HepG2 (cell line): ENCODE data around the gene ABHD2. TPM values are rescaled to one million over a fixed set of nuclear protein-coding genes. Genes with fewer than 3 reads are reported as not detected.

ENCODE experiments used
- ATAC-seq: fragments of 200-7000 bp; cut with Tn5 transposase; 3 replicates; pipeline ENCODE4 v1.9.1; 2020; ENCODE audit warnings: mild to moderate bottlenecking, moderate library complexity
- BruUV-seq: library from RNA; stranded (reverse); fragments of 400-500 nt; replicated peaks from 2 replicates; lab custom pipeline; 2021; lab: Mats Ljungman, UMichigan
- CTCF ChIA-PET: fragments of 300-600 bp; formaldehyde crosslinking; extraction: SDS; loops from one replicate; lab custom pipeline; 2021; ENCODE audit warnings: low total read pairs, inconsistent platforms, low intra/inter-chr PET ratio; lab: Yijun Ruan, JAX
- POLR2A ChIA-PET: fragments of 350-600 bp; sonication (Branson Sonifier 250); formaldehyde crosslinking; loops from one replicate; lab custom pipeline; 2020; ENCODE audit warnings: antibody characterized with exemption, inconsistent platforms; lab: Yijun Ruan, JAX
- DNase-seq: peaks from one replicate; pipeline ENCODE4 v3.0.0-alpha.2; 2015; ENCODE audit warnings: low spot score
- FAIRE-seq: peaks from 3 replicates; lab custom pipeline; 2011; peaks lifted over from hg19 to GRCh38; lab: Jason Lieb, UNC
- H2AFZ ChIP-seq: one replicate; pipeline ENCODE4 v1.6.1; 2011; ENCODE audit warnings: low read length, inconsistent platforms
- H3K27ac ChIP-seq: fragments of 300-600 bp; 3 replicates; pipeline ENCODE4 v1.8.0; 2011; ENCODE audit warnings: mixed run types, mild to moderate bottlenecking, mixed read lengths, low read length, inconsistent platforms; ENCODE audit not compliant: insufficient read depth; ENCODE audit errors: extremely low read length
- H3K27me3 ChIP-seq, 2 experiments: fragments of 200-600 bp in 1 of 2; 2 replicates in 1 of 2; 3 replicates in 1 of 2; pipeline versions ENCODE4 v1.6.0 to v1.8.0; 2011; ENCODE audit warnings: low read length in 2 of 2, mild to moderate bottlenecking in 2 of 2, moderate library complexity in 2 of 2, inconsistent platforms in 1 of 2; ENCODE audit not compliant: insufficient read depth in 2 of 2, control insufficient read depth in 1 of 2
- H3K36me3 ChIP-seq, 2 experiments: fragments of 200-600 bp in 1 of 2; replicated peaks in 1 of 2; 2 replicates in 1 of 2; 3 replicates in 1 of 2; pipeline versions ENCODE4 v1.5.1 to v1.8.0; 2011; ENCODE audit warnings: low read length in 2 of 2, inconsistent platforms in 1 of 2; ENCODE audit not compliant: insufficient read depth in 2 of 2, control insufficient read depth in 1 of 2
- H3K4me1 ChIP-seq: 2 replicates; pipeline ENCODE4 v1.5.1; 2012; ENCODE audit warnings: low read length, inconsistent platforms; ENCODE audit not compliant: insufficient read depth
- H3K4me2 ChIP-seq: 2 replicates; pipeline ENCODE4 v1.6.0; 2011; ENCODE audit warnings: low read depth, low read length, inconsistent platforms
- H3K4me3 ChIP-seq, 3 experiments: fragments of 200-600 bp in 1 of 3; sonication (generic), shearing (Covaris generic) in 1 of 3; replicated peaks in 1 of 3; 2 replicates each; pipeline ENCODE4 v1.5.1; 2011 to 2016; ENCODE audit warnings: low read length in 3 of 3, inconsistent platforms in 2 of 3, low read depth in 2 of 3, mild to moderate bottlenecking in 2 of 3, control low read depth in 1 of 3, mixed read lengths in 1 of 3; ENCODE audit not compliant: insufficient read depth in 1 of 3
- H3K79me2 ChIP-seq: one replicate; pipeline ENCODE4 v1.6.1; 2011; ENCODE audit warnings: low read length, inconsistent platforms; ENCODE audit not compliant: insufficient read depth
- H3K9ac ChIP-seq: 2 replicates; pipeline ENCODE4 v1.6.0; 2011; ENCODE audit warnings: mild to moderate bottlenecking, low read depth, low read length, inconsistent platforms; ENCODE audit not compliant: insufficient read depth
- H3K9me3 ChIP-seq: 2 replicates; pipeline ENCODE4 v1.5.1; 2012; ENCODE audit warnings: mild to moderate bottlenecking, low read length
- H4K20me1 ChIP-seq: 2 replicates; pipeline ENCODE4 v1.6.0; 2011; ENCODE audit warnings: inconsistent platforms, mild to moderate bottlenecking, low read length, moderate library complexity; ENCODE audit not compliant: insufficient read depth
- CHCHD3 ChIP-seq: sonication (generic); formaldehyde crosslinking; IDR thresholded peaks from 2 replicates; pipeline ENCODE4 v1.8.0; 2022; ENCODE audit warnings: mild to moderate bottlenecking, missing genetic modification reagents, moderate library complexity
- DMAP1 ChIP-seq: IDR thresholded peaks from 2 replicates; pipeline ENCODE4 v1.6.1; 2016
- GMEB2 ChIP-seq: IDR thresholded peaks from 2 replicates; pipeline ENCODE4 v1.6.1; 2016; ENCODE audit warnings: missing biosample characterization, missing genetic modification reagents, low read depth
- NFRKB ChIP-seq: fragments of 450-650 bp; IDR thresholded peaks from 2 replicates; pipeline ENCODE4 v1.6.1; 2017
- SIX4 ChIP-seq: sonication (generic); formaldehyde crosslinking; IDR thresholded peaks from 2 replicates; pipeline ENCODE4 v1.4.0; 2020; ENCODE audit warnings: missing genetic modification reagents
- SOX6 ChIP-seq, 2 experiments: fragments of 450-650 bp in 1 of 2; sonication (generic) in 1 of 2; formaldehyde crosslinking in 1 of 2; IDR thresholded peaks; 2 replicates each; pipeline versions ENCODE4 v1.4.0 to v1.6.1; 2017 to 2020; ENCODE audit warnings: antibody characterized with exemption in 1 of 2, mild to moderate bottlenecking in 1 of 2, missing genetic modification reagents in 1 of 2
- SRSF1 ChIP-seq: fragments of 200-400 bp; formaldehyde crosslinking; optimal IDR thresholded peaks from 2 replicates; pipeline ENCODE3; 2017; ENCODE audit warnings: mild to moderate bottlenecking, low read depth, low read length, moderate library complexity
- TFE3 ChIP-seq: IDR thresholded peaks from 2 replicates; pipeline ENCODE4 v1.6.1; 2016
- XRCC5 ChIP-seq: fragments of 200-400 bp; formaldehyde crosslinking; optimal IDR thresholded peaks from 2 replicates; pipeline ENCODE3; 2017; ENCODE audit warnings: mild to moderate bottlenecking, low read length
- ZSCAN29 ChIP-seq: sonication (generic); formaldehyde crosslinking; conservative IDR thresholded peaks from 2 replicates; pipeline ENCODE4 v1.4.0; 2020; ENCODE audit warnings: mild to moderate bottlenecking, missing genetic modification reagents
- WGBS: methylation state at CpG from one replicate; pipeline ENCODE4 v1.1.6; 2017; ENCODE audit warnings: low lambda C conversion rate; 5-methylcytosine and 5-hydroxymethylcytosine counted together
- in situ Hi-C: cut with HindIII; loops from 2 replicates; pipeline ENCODE4 v1.10.0; 2017; ENCODE audit warnings: low pct_unique_long_range_greater_than_20kb; ENCODE audit not compliant: extremely low pct_ligation_motif_present
- intact Hi-C: fragments of 100-400 bp; cut with micrococcal nuclease; formaldehyde crosslinking; loops from one replicate; pipeline ENCODE4 v1.10.0; 2022; ENCODE audit not compliant: unreplicated experiment
- polyA plus RNA-seq, 8 experiments: library from polyadenylated mRNA; depleted of rRNA in 3 of 8; stranded (reverse) in 7 of 8; unstranded in 1 of 8; fragments of >200 nt; fragmentation: Illumina TruSeq in 4 of 8; extraction: Trizol in 4 of 8; gene quantifications; 2 replicates each; pipeline versions ENCODE4 v1.2.1 to v1.2.3, GENCODE V29; 2011 to 2016; ENCODE audit warnings: low read depth in 4 of 8, missing spikeins in 1 of 8, mixed read lengths in 1 of 8; ENCODE audit not compliant: insufficient read depth in 1 of 8
- total RNA-seq, 5 experiments: library from RNA; depleted of rRNA; stranded (reverse); fragments of >200 nt; fragmentation: Illumina TruSeq; extraction: Trizol; gene quantifications; 2 replicates each; pipeline ENCODE4 v1.2.3, GENCODE V29; 2016; ENCODE audit warnings: low read depth in 1 of 5
- TF ChIP-seq, protein P1 (sequence below): fragments of 450-650 bp; IDR thresholded peaks from 2 replicates; pipeline ENCODE4 v1.6.1; 2017; ENCODE audit warnings: mild to moderate bottlenecking

The ABHD2 gene
- total and polyA plus RNA-seq, 2 of the 13 experiments (the other 11 are each of a cell fraction or from before 2014, with no cell fraction given) = 14.8 to 22.4 TPM

GRCh38 chr15:89143503-89144162, 55.4 kb downstream of the ABHD2 start:
- no peak overlapping the region for H2AFZ ChIP-seq
- BruUV-seq = no TSS peak
- no peaks in the 10 kb centered on the region for H3K9me3 ChIP-seq
- H3K9ac ChIP-seq = no peak overlapping the region
- FAIRE-seq = no peak
- no peak for TF ChIP-seq DMAP1 (CRISPR knock-in tag)
- TF ChIP-seq SRSF1 = no peak
- no peak for TF ChIP-seq TFE3
- no peak for TF ChIP-seq XRCC5
- TF ChIP-seq ZSCAN29 (CRISPR knock-in tag) = no peak
- TF ChIP-seq SOX6 (IDR thresholded peaks at IDR 0.05) = no peak
- TF ChIP-seq SOX6 (CRISPR knock-in tag; IDR thresholded peaks at IDR 0.05) = no peak
- TF ChIP-seq, protein P1, sequence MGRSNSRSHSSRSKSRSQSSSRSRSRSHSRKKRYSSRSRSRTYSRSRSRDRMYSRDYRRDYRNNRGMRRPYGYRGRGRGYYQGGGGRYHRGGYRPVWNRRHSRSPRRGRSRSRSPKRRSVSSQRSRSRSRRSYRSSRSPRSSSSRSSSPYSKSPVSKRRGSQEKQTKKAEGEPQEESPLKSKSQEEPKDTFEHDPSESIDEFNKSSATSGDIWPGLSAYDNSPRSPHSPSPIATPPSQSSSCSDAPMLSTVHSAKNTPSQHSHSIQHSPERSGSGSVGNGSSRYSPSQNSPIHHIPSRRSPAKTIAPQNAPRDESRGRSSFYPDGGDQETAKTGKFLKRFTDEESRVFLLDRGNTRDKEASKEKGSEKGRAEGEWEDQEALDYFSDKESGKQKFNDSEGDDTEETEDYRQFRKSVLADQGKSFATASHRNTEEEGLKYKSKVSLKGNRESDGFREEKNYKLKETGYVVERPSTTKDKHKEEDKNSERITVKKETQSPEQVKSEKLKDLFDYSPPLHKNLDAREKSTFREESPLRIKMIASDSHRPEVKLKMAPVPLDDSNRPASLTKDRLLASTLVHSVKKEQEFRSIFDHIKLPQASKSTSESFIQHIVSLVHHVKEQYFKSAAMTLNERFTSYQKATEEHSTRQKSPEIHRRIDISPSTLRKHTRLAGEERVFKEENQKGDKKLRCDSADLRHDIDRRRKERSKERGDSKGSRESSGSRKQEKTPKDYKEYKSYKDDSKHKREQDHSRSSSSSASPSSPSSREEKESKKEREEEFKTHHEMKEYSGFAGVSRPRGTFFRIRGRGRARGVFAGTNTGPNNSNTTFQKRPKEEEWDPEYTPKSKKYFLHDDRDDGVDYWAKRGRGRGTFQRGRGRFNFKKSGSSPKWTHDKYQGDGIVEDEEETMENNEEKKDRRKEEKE = no peak
- TF ChIP-seq GMEB2 (CRISPR knock-in tag) = no peak
- TF ChIP-seq NFRKB = no peak
- no peak for TF ChIP-seq CHCHD3 (CRISPR knock-in tag)
- no peak for TF ChIP-seq SIX4 (CRISPR knock-in tag)
- in situ Hi-C loops = no loop called here
- intact Hi-C loops = no loop called here
- peaks cover 42% of the 10 kb centered on the region for H3K4me1 ChIP-seq
- no peak for ATAC-seq
- 98% methylated on average over 6 of the region's 6 CpGs for WGBS
- DNase-seq = no peak
- peaks cover 2 to 16% of the 10 kb centered on the region in 2 experiments; a peak in 3 of 5 replicates for H3K36me3 ChIP-seq
- CTCF ChIA-PET = no interaction called here
- no peak overlapping the region for H3K27ac ChIP-seq
- no peaks in the 10 kb centered on the region for H3K27me3 ChIP-seq
- peaks cover 2% of the 10 kb centered on the region for H3K79me2 ChIP-seq
- POLR2A ChIA-PET = no interaction called here
- H3K4me3 ChIP-seq = no peak overlapping the region
- no peak overlapping the region for H3K4me2 ChIP-seq
- H4K20me1 ChIP-seq = no peaks in the 10 kb centered on the region
